HL-60/S4 (cell line): ENCODE data around the gene SPTSSA.
"Not testable (repeated sequence)": the region's sequence is repeated elsewhere in the genome, so short reads cannot be mapped to it uniquely, and the experiment has no call there.

Source experiments
- in situ Hi-C: fragments of 300-500 bp; cut with MboI; formaldehyde crosslinking; loops from 2 replicates; pipeline ENCODE4 v1.14.3; 2022; ENCODE audit warnings: low sequenced_read_pairs

SPTSSA gene

DNA sequence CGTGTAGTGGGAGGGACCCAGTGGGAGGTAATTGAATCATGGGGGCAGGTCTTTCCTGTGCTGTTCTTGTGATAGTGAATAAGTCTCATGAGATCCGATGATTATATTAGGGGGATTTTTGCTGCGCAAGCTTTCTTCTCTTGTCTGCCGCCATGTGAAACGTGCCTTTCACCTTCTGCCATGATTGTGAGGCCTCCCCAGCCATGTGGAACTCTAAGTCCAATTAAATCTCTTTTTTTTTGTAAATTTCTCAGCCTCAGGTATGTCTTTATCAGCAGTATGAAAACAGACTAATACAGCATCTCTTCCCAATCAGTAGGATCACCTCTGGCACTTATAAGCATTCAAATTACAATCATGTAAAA, 34.0 kb downstream of the SPTSSA start:
- in situ Hi-C loops, result not testable (repeated sequence)

DNA sequence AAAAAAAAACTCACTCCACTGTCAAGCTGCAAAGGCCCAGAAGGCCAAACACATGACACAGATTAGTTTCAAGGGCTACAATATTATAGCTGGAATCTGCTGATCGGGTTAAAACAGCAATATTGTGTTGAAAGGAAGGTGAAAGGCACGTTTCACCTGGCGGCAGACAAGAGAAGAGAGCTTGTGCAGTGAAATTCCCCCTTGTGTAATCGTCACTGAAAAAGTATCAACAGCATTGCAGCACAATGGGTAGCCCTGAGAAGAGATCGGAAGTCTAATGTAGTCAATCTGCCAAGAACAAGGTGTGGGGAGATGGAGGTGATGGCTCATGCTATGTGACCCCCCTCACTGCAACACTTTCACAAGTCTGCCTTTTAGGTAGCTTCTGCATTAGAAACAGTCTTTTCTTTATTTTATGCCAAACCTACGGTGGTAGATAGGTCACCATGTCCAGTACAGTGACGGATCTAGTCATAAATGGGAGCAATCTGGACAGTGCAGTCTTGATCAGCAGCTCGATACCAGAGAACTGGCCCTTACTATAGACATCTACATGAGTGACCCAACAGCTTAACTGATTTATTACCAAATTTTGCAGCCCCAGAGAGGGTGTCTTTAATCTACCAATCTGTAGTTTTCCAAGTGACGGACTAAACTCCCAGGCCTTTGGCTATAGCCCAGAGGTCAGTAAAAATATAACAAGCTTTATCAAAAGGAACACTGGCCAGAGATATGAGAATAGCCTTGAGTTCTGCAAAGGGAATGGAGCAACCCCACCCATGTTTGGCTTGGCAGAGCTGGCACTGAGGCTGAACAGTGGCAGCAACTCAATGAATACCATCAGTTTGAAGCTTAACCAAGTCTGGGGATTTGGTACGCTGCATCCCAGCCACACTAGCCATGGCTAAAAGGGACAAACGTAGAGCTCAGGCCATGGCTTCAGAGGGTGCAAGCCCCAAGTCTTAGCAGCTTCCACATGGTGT, 35.4 kb downstream of the SPTSSA start:
- in situ Hi-C loops, result no loop called here

DNA sequence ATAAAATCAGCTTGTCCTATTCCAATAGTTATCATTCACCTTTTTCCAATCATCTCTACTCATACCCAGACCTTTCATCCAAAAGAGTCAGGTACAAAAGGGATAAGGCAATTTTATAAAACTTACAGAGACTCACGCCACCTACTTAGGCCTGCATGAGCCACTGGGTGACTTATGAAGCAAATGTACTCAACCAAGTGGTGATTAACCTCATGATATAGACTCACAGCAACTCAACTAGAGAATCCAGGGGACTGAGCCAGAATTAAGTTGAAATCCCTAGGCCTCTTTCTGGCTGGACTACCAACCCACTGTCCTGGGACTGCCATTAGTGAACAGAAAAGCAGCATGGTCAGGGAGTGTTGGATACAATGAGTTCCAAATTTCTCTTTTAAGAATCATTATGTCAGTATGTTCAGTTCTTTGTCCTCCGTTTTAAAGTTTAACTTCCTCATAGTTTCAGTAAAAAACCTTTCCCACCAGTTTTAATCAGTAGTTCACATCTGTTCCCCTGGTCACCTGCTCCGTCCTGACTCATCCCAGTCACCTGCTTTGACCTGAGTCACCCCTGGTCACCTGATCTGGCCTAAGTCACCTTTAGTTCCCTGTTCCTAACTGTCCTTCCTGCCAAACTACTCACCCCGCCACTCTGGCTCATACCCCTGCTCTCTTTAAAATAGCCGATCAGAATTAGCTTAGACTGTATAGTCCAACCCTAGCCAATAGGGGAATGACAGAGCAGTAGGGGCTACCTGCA, 36.8 kb downstream of the SPTSSA start:
- in situ Hi-C loops, result no loop called here

- in situ Hi-C loops, result no loop called here
Measured at GRCh38 chr14:34424488-34424887, 37.6 kb downstream of the SPTSSA start.

DNA sequence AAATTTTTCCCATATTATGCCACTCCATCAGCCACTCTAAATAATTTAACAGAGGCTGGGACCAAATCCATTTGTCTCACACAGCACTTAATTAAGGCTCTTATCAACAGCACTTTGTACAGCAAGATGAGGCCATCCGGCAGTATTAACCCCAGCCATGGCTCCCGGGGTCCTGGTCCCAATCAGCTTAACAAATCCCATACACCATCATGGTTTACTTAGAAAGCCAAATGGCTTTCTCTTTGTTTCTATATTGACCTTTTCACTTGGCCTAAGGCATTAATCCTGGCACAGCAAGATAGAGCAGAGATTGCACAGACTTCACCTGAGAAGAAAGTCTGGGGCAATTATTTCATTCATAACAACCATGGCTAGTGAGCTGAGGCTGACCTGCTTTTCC, 38.6 kb downstream of the SPTSSA start:
- in situ Hi-C loops, result no loop called here

DNA sequence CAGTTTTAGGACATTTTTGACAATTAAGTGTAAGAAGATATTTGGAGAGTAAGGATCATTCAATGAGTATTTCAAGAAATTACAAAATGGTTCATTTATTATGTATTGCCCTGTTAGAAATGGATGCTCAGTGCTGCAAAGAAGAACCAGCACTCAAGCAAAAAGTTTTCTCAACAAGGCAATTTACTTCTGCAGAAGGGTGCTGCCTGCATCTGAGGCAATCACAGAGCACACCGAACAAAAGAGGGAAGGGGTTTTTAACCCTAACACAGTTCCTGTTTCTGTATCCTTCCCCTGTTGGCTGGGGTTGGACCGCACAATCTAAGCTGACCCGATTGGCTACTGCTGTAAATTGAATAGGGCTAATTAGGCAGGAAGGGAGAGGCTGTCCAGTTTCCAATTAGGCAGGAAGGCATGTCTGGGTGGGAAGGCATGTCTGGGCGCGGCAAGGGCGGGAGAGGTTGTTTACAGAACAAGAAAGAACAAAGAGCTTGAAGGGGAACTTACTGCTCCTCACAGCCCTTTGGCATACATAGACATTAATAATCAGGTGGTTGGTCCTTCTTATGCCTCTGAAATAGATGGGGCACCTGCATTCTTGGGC, 41.4 kb downstream of the SPTSSA start:
- in situ Hi-C loops, result no loop called here

DNA sequence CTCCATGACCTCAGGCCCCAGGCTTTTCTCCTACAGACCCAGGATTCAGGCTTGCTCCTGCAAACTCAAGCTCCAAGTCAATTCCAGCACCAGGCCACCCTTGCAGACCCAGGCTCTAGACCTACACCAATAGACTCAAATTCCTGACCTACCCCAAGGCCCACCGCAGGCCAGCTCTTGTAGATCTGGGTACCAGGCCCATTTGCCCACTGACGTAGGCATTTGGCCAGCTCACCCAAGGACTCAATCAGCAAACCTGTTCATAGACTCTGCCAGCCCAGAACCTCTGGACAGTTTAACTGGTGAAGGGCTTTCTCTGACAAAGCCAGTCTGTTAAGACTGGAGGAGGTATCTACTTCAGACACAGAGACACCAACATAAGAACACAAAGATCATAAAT, 52.3 kb downstream of the SPTSSA start:
- in situ Hi-C loops, result no loop called here

- in situ Hi-C loops, result no loop called here
Measured at GRCh38 chr14:34407951-34408350, 54.1 kb downstream of the SPTSSA start.

DNA sequence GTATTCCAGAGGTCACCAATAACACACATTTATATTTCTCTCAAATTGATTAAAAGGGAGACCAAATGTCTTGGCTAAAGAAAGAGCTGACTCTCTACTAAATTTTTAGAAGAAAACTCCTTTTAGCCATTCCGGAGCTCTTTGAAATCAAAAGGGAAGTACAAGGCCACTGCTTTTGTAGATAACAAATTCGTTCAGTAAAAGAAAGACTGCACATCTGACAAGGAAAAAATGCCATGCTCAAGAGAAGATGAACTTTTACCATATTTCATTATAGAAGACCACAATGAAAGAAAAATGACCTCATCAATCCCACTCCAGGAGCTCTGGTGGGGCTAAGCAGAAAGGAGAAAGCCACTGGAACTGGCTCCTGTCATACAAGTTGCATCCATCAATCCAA, 57.6 kb downstream of the SPTSSA start:
- in situ Hi-C loops, result no loop called here

DNA sequence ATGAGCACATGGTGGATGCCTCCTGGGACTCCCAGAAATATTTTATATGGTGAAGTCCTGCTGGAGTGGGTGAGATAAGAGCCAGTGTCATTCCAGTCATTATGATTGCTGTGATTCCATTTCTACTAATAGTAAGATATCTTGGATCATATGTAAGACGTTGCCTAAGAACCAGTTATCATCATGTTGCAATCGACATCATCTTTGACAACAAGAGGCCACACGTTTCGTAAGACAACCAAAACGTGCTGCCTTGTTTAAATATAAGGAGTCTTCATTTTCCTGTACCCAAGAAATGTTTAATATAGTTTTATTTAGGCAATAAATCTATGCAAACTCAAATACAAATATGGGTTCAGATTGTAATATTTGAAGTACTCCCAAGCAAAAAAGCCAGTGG, 58.4 kb downstream of the SPTSSA start:
- in situ Hi-C loops, result no loop called here

GRCh38 chr14:34398024-34398423, 64.0 kb downstream of the SPTSSA start:
- in situ Hi-C loops, result no loop called here

GRCh38 chr14:34387974-34388516, 74.0 kb downstream of the SPTSSA start:
- in situ Hi-C loops, result no loop called here

- in situ Hi-C loops, result no loop called here
Measured at GRCh38 chr14:34386865-34387485, 75.1 kb downstream of the SPTSSA start.

DNA sequence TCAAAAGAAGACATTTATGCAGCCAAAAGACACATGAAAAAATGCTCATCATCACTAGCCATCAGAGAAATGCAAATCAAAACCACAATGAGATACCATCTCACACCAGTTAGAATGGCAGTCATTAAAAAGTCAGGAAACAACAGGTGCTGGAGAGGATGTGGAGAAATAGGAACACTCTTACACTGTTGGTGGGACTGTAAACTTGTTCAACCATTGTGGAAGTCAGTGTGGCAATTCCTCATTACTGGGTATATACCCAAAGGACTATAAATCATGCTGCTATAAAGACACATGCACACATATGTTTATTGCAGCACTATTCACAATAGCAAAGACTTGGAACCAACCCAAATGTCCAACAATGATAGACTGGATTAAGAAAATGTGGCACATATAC, 76.2 kb downstream of the SPTSSA start:
- in situ Hi-C loops, result not testable (repeated sequence)

DNA sequence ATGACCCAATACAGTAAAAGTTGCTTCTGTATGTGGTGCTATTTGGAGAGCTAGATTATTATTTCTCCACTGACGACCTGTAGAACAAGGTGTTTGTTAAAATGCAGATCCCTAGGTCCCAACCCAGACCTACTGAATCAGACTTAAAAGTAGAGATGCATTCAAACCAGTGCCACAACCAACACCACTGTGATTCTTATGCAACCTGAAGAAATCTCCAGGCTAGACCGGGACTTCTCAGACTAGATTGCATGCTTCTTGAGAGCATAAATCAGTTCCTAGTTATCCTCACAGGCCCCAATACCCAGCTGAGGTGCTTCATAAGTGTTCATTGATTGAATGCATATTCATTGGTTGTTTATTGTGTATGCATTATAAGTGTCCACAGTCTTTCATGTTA, 78.2 kb downstream of the SPTSSA start:
- in situ Hi-C loops, result no loop called here
